ENCODE results near the gene CALR3.

DNA sequence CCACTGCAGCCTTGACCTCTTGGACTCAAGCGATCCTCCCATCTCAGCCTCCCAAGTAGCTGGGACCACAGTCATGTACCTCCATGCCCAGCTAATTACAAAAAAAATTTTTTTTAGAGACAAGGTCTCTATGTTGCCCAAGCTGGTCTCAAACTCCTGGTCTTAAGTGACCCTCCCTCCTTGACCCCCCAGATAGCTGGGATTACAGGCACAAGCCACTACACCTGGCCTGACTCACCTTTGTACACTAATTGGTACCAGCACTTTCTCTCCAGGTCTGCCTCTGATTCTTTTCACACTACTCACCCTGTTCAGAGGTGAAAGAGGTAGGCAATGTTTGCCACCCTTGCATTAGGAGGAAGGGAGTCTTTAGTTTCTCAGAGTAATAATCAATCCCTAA, 18.7 kb downstream of the CALR3 start:
- TF ChIP-seq CTCF (IDR thresholded peaks at IDR 0.05; ENCODE audit: insufficient read depth, low read length, poor library complexity, severe bottlenecking) (no peak), EZH2phosphoT487 (conservative IDR thresholded peaks at IDR 0.05; ENCODE audit: low read length) (no peak)

All from SU-DHL-6 (cell line).